ENCODE data around the gene CCNI. TPM values are rescaled to one million over a fixed set of nuclear protein-coding genes. Genes with fewer than 3 reads are reported as not detected.

The CCNI gene
- 294 TPM for total RNA-seq
- long read RNA-seq, transcript CCNI-201 (7 exons, 2,772 nt), result major isoform, 317 of 370 reads
- long read RNA-seq, partial matches to known transcripts, result 10 of 370 reads
- long read RNA-seq, other reads (novel, unspliced or antisense), result 43 of 370 reads

DNA sequence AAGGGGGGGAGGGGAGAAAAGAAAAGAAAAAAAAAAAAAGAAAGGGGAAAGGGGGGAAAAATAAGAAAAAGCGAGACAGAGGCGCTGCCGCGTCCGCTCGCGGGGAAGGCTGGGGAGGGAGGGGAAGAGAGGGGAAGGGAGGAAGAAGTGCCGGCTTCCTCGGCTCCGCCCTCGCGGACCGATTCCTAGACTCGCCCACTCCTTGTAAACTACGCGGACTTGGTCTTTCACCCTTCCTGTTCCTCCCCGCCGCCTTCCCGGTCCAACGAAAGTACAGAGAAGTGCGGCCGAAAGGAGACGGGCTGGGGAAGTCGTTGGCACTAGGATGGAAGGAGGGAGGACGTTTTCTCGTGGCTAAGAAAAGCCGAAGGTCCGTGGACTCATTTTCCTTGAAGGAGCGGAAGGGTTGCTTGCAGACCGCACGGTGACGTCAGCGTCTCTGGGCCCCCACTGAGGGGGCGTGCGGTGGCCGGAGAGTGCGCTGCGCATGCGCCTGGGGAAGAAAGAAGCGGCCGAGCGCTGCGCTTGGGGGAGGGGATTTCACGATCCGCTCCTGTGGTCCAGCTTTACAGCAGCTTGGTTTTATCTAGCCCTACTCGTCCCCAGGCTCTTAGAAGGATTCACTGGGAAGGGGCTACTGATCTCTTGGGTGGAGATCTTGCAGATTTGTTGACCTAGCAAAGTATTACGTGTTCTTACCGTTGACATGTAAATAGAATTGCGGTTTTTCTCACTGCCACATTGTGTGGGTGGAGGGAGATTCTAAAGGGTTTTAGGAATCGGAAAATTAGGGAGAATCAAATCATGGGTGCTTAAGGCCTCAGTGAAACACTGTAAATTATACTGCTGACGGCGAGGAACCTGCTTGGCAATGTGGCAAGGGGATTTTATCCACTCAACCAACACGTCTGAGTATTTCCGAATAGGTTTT lies at the start of gene CCNI:
CCNI (minus strand) TSS at position 121 of the 931 bp plus-strand sequence. CDS start 9,627 bp downstream, outside the sequence.
- DNase-seq, result peak; percentile 97
- intact Hi-C loops (cut with micrococcal nuclease), result no loop called here
- peak; percentile 95 for ATAC-seq

DNA sequence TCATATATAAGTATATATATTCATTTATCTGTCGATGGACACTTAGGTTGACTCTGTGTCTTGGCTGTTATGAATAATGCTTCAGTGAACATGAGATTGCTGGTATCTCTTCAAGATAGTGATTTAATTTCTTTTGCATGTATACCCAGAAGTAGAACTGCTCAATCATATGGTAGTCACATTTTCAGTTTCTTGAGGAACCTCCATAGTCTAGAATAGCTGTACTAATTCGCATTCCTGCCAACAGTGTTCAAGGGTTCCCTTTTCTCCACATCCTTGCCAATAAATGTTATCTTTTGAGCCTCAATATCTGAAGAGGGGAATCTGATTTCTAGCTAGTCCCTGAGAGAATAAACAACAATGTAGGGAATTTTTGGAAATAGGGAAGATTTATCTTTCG lies 48.8 kb upstream of the CCNI start:
- DNase-seq (no peak), ATAC-seq (no peak)
- intact Hi-C loops (cut with micrococcal nuclease), result no loop called here

DNA sequence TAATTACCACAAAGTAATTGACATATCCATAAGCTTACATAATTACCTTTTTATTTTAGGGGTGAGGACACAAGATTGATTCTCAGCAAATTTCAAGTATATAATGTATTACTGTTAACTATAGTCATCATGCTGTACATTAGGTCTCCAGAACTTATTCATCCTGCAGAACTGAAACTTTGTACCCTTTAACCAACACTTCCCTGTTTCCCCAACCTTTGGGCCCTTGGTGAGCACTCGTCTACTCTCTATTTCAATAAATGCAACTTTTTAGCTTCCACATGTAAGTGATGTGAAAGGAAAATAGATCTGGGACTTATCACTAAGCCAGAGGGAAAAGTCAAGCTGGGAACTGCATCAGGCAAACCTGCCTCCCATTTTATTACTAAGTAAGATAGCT lies 47.6 kb upstream of the CCNI start:
- DNase-seq, result no peak
- intact Hi-C loops (cut with micrococcal nuclease), result no loop called here

GRCh38 chr4:77122656-77123055 lies 46.9 kb upstream of the CCNI start:
- intact Hi-C loops (cut with micrococcal nuclease), result no loop called here
- ATAC-seq, result no peak
- DNase-seq, result no peak

More for the DNA sequence above, 47.6 kb upstream of the CCNI start:
- ATAC-seq, result no peak

DNA sequence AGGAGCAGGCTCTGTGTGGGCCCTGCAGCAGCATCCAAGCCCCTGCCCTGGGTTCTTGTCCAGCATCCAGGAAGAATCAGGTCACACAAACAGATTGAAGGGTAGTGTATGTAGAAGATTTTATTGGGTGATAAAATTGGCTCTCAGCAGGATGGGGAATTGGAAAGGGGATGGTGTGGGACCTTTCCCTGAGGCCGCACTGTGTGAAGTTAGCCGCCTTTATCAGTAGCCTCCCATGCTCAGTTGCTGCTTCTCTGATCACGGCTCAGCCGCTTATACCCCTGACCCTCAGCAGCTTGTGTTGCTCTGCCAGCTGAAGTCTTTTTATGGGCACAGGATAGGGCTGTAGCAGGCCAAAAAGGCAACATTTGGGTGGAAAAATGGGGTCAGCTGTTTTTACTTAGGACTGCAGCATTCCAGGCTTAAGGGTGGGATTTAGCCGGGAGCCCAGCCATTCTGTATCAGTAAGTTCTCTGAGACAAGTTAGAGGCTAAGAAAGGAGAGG lies 46.0 kb upstream of the CCNI start:
- intact Hi-C loops (cut with micrococcal nuclease), result no loop called here
- no peak for ATAC-seq
- DNase-seq, result no peak

- intact Hi-C loops (cut with micrococcal nuclease), result no loop called here
- no peak for ATAC-seq
- no peak for DNase-seq
Observed at GRCh38 chr4:77120886-77121508, 45.2 kb upstream of the CCNI start.

GRCh38 chr4:77117721-77118120 lies 41.9 kb upstream of the CCNI start:
- DNase-seq (no peak), ATAC-seq (no peak)
- intact Hi-C loops (cut with micrococcal nuclease), result no loop called here

- intact Hi-C loops (cut with micrococcal nuclease), result no loop called here
- no peak for DNase-seq
- no peak for ATAC-seq
Observed at GRCh38 chr4:77113069-77113468, 37.3 kb upstream of the CCNI start.

DNA sequence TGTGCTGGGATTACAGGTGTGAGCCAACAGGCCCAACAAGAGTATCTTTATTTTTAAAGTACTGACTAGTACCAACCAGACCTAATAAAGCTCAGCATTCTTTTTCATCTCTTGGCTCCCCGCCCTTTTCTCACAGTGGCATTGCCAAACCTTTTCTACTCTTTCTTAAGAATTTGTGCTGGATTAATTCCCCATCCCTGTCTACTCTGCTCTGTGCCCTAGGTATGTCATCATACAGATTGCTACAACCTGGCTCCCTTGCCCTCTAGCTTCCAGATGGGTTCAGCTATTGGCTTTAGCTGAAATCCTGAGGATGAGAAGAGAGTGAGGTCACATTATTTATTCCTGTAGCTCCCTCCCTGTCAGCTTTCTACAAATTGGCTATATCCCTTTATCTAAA lies 34.9 kb upstream of the CCNI start:
- intact Hi-C loops (cut with micrococcal nuclease), result no loop called here
- DNase-seq (no peak), ATAC-seq (no peak)

DNA sequence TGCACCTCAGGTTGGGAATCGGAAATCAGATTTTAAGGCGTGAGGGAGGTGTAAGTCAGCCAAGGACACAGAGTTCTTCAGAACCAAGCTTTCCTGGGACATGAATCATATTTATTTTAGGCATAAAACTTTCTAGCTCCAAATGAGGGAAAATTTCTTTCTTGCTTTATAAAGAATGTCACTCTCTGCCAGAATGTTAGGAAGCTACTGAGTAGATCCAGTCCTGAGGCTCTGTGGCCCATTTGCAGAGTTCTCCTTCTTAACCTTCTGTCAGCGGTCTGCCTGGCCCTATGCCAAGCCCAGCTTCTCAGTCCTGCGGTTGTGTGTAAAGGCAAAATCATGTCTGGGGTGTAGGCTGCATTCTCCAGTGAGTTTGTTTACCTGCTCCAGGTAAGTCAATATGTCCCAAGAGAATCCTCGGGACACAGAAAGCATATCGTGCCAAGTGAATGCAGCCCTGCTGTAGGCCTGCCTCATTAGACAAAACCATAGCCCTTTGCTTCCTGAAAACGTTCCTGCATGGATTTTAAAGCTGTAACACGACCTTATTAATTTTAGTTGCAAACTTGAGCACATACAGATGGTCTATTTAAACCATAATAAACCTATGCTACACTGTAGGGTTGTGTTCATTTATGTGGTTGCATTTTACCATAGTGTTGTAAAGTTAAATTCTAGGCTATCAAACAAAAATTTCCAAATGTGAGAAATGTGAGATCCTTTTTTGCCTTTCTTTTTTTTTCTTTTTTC lies 29.2 kb upstream of the CCNI start:
- intact Hi-C loops (cut with micrococcal nuclease), result loop anchor here (10.0 kb wide), 1 partner anchor 50 kb away; the partner anchor contains the start of gene CCNG2
- DNase-seq (peak; percentile 76), ATAC-seq (peak; percentile 76)

DNA sequence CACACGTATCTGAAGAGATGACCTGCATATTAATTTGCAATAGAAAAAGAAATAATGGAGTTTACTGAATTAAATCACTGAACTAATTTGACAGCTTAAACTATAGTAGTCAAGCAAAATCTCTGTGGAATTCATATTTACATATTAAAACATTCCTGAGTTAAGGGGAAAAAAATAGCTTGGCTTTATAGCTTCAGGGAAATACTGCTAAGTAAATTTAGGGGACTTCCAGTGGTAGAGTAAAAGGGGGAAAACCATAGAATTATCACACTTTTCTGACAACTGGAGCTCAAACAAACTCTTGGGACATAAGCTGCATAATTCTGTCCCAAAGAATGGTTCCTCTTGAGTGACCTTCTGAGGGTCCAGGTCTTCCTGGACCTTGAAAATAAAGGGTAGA lies 28.6 kb upstream of the CCNI start:
- ATAC-seq (no peak), DNase-seq (no peak)
- intact Hi-C loops (cut with micrococcal nuclease), result loop anchor here (10.0 kb wide), 1 partner anchor 50 kb away; the partner anchor contains the start of gene CCNG2

DNA sequence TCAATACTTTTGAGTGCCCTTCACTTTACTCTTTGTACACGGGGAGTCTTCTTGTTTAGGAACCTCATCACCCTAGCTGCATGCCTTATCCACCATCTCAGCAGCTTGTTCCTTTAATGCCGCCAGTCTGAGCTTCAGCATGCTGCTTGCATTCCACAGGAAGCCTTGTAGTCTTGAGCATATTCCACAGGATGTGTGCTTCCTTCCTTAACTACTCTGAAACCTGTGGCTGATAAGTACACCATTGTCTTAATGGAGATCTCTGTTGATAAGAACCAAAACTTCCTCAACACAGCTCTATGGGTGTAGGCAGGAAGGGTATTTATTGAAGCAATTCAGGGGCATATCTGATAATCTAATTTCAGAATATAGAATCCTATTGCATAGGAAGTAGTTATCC lies 24.4 kb upstream of the CCNI start:
- intact Hi-C loops (cut with micrococcal nuclease), result loop anchor here (10.0 kb wide), 1 partner anchor 55 kb away; the partner anchor contains the start of gene CCNG2
- DNase-seq (no peak), ATAC-seq (peak; percentile 47)

DNA sequence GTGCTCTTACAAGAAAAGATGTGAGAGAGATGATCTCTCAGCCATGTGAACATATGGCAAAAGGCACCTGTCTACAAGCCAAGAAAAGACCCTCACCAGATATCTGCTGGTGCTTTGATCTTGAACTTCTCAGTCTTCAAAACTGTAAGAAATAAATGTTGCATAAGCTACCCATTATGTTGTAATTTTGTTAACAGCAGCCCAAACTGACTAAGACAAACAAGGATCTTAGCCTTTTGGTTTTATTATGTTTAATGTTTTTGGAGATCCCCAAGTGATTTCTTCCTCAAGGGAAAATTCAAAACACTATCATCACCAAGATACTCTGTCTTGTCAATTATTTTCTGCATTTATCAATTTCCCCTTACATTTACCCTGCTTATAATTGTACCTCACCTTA lies 21.8 kb upstream of the CCNI start:
- DNase-seq, result no peak
- ATAC-seq, result no peak
- intact Hi-C loops (cut with micrococcal nuclease), result loop anchor here (10.0 kb wide), 1 partner anchor 107 kb away; no protein-coding TSS in a partner anchor

GRCh38 chr4:77095101-77095821 lies 19.5 kb upstream of the CCNI start:
- intact Hi-C loops (cut with micrococcal nuclease), result loop anchor here (10.0 kb wide), 1 partner anchor 110 kb away; no protein-coding TSS in a partner anchor
- peak; percentile 83 for DNase-seq
- peak; percentile 98 for ATAC-seq

DNA sequence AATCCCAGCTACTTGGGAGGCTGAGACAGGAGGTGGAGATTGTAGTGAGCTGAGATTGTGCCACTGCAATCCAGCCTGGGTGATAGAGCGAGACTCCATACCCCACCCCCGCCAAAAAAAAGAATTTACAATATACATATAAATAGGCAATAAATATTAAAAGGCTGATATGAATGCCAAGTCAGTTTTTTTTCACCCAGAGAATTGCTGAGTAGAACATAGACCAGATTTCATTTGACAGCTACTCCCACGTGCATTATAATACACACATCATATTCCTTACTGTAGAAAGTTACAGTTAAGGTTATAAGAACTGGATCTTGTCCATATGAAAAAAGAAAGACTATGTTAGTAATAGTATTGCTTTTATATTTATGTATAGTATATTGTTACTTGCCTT lies 18.7 kb upstream of the CCNI start:
- DNase-seq (no peak), ATAC-seq (no peak)

GRCh38 chr4:77093401-77093800 lies 17.6 kb upstream of the CCNI start:
- ATAC-seq (no peak), DNase-seq (no peak)
- intact Hi-C loops (cut with micrococcal nuclease), result loop anchor here (10.0 kb wide), 1 partner anchor 111 kb away; no protein-coding TSS in a partner anchor

More for the DNA sequence above, 18.7 kb upstream of the CCNI start:
- intact Hi-C loops (cut with micrococcal nuclease), result loop anchor here (10.0 kb wide), 1 partner anchor 110 kb away; no protein-coding TSS in a partner anchor

- intact Hi-C loops (cut with micrococcal nuclease), result loop anchor here (10.0 kb wide), 1 partner anchor 112 kb away; no protein-coding TSS in a partner anchor
- ATAC-seq (no peak), DNase-seq (no peak)
Observed at GRCh38 chr4:77092975-77093374, 17.2 kb upstream of the CCNI start.

GRCh38 chr4:77089866-77090265 lies 14.1 kb upstream of the CCNI start:
- DNase-seq, result no peak
- peak; percentile 27 for ATAC-seq
- intact Hi-C loops (cut with micrococcal nuclease), result loop anchor here (10.0 kb wide), 1 partner anchor 115 kb away; no protein-coding TSS in a partner anchor
